HG03135 (cell line): ENCODE data around the gene PFKL.

Source experiments
- ATAC-seq: cut with Tn5 transposase; IDR thresholded peaks from one replicate; pipeline ENCODE4 v1.9.1; 2021; ENCODE audit warnings: mild to moderate bottlenecking, moderate library complexity; ENCODE audit not compliant: unreplicated experiment

Gene PFKL

GRCh38 chr21:44325386-44326271 is 25.8 kb downstream of the PFKL start:
- no peak for ATAC-seq

DNA sequence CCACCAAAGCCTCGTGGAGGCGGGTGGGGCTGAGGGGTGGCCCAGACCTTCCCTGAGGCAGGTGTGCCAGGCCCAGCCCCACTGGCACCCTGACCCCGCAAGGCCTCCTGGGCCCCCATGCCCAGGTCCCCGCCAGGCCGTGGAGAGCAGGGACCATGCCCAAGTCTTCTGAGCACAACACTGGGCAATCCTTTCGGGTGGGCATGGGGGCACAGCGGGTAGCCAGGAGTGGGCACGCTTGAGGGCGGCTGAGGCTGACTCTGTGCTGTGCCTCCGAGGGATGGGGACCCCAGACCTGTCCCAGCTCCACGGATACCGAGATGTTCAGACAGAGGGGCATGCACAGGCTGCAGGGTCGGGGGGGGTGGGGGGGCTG is 26.4 kb downstream of the PFKL start:
- no peak for ATAC-seq

- no peak for ATAC-seq
Observed at GRCh38 chr21:44326716-44327602, 27.1 kb downstream of the PFKL start.

- ATAC-seq, result no peak
Observed at GRCh38 chr21:44327603-44327974, 27.7 kb downstream of the PFKL start.

GRCh38 chr21:44328242-44328895 is 28.5 kb downstream of the PFKL start:
- no peak for ATAC-seq

DNA sequence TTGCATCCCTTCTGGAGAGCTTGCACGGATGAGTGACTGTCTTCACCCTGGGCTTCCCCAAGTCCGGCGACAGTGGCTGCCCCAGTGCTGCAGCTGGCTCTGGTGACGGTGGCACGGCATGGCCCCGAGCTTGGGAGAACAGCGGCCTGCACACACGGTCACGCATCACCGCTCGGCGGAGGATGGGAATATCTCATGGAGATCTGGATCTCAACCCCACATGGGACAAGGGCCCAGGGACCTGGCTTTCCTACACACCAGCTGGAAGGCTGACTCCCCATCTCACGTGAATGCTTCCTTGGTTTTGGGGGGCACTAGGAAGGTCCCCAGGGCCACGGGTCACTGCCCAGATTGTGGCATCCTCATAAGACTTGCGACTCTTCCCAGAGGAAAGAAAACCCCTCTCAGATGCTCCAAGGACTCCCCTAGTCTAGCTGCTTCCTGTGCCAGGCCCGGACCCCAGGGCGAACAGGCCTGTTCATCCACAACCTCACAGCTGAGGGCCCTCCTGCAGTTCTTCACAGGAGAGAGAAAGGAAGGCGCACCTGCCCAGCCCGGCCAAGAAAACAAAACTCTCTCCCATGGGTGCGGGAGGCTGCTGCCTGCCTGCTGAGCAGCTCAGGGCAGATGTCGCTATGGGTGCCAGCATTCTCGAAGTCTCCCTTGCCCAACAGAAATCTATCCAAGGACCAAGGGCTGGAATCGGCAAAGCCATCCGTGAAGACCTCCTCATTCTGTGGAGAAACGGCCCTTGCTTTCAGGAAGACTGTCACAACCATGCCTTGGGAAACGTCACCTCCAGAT is 29.4 kb downstream of the PFKL start:
- no peak for ATAC-seq

DNA sequence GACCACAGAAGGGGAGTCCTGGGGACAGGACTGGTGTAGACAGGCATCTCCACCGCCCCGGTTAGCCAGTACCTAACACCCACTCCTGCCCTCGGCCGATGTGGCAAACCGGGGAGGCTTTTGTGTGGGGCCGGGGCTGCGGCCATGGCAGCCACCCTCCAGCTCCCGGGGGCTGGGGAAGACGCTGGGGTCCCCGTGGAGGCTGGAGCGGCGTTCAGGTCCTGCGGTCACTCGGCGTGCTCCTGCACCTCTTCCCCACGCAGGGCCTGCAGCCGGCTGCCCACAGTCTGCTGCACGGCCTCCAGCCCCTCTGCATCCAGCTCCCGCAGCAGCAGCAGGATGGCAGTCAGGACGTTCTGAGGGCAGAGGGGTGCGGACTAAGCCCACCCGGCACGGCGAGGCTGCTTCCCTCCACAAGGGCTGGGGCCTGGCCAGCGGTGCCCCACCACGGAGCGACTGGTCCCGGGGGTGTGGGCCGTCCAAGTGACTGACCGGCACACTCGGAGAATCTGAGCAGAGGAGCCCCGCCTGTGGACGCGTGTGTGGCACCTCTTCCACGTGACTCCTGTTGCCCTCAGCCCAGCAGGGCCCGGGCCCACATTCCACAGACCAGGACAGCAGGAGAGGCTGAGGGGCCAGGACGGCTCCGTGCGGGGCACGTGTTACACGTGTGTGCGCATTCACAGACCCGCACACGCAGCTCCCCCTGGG is 30.3 kb downstream of the PFKL start:
- ATAC-seq, result no peak

DNA sequence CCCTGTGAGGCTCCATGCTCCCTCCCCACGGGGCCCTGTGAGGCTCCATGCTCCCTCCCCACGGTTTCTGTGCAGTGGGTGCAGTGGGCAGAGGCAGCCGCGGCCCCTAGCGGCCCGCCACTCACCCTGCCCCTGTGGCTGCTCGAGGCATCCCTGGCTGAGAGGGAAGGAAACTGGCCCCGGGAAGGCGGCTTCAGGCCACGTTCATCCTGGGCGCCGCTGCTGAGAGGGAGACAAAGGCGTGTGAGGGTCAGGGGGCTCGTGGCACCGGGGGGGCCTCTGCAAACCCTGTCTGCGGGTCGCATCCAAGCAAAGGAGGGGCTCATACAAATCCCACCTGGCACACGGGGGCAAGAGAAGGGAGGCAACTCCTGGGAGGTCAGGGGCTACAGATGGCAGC is 30.8 kb downstream of the PFKL start:
- ATAC-seq, result no peak

GRCh38 chr21:44331209-44331608 is 31.4 kb downstream of the PFKL start:
- no peak for ATAC-seq

GRCh38 chr21:44331650-44332307 is 31.9 kb downstream of the PFKL start:
- ATAC-seq, result no peak

DNA sequence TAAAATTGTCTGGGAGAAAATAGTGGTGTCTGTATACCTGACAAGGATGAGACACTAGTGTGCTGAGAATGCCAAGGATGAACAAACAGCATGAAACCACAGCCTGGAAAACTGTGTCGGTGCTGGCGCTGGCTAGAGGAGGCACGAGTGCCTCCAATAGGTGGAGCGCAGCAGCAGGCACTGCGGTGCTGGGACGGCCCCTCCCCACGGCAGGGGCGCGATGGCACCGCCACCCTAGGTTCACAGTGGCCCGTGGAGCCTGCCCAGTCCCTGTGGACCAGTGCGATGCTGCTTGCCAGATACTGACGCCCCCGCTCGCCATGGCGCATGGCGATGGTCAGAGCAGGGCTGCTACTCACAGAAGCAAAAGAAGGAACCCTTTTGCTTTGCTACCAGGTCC is 32.5 kb downstream of the PFKL start:
- no peak for ATAC-seq

DNA sequence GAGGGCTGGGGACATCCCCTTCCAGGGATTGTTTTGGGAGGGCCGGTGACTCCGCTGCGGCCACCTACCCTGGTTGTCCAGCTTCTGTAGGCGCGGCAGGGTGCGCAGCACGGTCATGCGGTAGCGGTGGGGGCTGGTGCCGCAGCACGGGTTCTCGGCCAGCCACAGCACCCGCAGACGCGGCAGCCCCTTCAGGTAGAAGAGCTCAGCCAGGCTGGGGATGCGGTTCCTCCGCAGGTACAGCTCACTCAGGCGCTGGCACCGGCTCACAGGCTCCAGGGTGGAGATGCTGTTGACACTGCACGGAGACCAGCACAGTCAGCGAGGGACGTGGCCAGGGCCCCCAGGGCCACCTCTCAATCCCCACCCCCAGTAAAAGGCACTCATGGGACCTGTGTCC is 33.1 kb downstream of the PFKL start:
- no peak for ATAC-seq

GRCh38 chr21:44333509-44334328 is 33.9 kb downstream of the PFKL start:
- no peak for ATAC-seq

DNA sequence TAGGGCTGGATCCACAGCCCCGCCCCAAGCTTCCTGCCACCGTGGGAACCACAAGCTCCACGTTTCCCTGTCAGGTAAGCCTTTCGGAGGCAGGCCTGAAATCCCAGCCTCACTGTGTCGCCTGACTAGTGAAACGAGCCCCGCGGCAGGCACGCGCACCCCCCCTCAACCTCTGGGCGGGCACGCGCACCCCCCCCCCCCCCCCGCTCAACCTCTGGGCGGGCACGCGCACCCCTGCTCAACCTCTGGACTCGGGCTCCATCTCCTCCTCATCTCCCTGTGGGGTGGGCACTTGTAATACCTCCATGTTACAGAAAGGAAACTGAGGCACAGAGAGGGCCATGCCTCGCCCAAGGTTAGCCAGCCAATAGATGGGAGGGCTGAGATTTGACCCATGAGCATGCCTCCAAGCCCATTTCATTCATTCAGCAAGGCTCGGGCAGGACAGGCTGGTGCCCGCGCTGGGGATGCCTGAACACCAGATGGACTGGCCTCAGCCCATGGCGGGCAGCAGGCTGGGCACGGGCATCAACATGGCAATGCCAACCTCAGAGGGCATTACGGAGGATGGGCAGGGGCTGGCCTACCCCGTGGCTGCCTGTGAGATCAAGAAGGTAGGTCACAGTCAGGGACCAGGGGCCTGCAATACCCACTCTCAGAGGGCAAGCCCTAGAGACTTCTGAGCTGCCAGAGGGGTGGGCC is 34.6 kb downstream of the PFKL start:
- no peak for ATAC-seq

DNA sequence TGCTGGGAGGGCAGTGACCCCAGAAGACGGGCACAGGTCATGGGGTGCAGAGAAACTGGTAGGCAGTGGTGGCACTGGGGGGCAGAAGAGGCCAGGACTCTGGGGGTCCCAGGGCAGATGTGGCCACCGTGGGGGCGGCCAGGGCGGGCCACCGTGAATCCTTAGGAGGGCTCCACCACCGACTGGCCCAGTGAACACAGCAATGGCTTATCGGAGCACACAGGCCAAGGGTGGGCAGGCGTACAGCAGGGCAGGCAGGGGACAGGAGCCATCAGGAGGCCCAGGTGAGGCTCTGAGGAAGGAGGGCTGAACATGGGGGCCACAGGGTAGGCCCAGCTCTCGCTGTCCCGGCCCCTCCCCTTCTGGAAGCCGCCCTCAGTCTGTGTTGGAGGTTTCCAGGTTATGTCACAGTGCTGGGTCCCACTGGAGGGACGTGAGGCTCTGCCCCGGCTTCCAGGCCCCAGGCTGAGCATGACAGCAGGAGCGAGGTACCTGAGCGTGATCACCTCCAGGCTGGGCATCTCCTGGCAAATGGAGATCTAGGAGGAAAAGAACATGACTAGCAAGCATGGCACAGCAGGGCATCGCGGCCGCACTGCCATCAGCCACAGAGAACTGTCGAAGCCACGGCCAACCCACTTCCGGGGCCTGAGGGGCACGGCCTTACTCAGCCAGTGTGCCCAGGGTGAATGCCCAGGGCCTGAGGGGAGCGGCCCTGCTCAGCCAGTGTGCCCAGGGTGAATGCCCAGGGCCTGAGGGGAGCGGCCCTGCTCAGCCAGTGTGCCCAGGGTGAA is 35.6 kb downstream of the PFKL start:
- ATAC-seq, result no peak

DNA sequence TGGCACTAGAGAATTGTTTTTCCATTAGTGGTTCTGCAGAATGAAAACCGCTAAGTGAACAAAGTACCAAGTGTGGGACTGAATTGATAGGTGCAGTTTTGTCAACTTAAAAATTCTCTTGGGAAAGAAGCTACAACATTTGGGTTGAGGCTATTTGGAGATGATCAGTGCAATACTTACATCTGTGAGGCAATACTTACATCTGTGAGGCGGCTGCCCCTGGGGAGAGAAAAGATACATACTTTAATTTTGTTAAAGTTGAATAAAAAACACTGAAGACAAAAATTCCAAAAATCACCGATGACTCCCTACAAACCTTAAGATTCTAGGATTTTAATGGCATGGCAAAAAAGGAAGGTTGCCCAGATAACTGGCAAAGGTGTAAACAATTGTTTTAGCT is 37.6 kb downstream of the PFKL start:
- no peak for ATAC-seq
